Measurements from ENCODE around the gene CDKL5.

CDKL5 gene

DNA sequence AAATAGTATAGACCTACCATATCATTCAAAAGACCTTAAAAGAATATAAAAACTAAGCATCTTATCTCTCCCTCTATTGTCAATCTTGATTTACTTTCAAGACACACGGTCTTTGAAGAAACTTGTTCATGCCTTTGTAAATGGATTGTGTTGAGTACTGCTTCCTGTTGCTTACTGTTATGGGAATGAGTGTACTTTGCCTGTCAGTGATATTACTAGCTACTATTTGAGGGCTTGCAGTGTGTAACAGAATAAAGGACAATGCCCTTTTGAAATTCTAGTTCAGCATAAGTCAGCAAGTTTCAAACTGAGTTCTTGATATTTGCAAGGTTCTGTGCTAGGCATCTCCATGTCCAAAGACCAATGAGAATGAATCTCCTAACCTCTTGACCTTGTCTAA, 36.0 kb downstream of the CDKL5 start:
- DNase-seq = no peak

DNA sequence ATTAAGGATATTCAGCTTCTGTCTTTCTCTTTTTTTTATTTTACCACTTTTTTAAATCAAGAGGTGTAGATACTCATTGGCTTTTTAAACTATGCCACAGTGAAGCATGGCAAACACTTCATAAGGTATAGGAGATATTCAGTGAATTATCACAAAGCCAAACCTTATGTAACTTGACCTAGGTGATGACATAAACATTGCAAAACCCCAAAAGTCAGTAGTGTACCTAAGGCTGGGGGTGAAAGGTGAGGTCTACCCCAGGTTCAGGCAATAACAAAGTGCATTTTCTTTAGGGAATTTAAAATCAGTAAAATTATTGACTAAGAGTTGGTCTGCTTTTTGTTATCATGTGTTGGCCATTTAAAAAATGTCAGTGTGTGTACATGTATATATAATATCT, 39.1 kb downstream of the CDKL5 start:
- no peak for DNase-seq

DNA sequence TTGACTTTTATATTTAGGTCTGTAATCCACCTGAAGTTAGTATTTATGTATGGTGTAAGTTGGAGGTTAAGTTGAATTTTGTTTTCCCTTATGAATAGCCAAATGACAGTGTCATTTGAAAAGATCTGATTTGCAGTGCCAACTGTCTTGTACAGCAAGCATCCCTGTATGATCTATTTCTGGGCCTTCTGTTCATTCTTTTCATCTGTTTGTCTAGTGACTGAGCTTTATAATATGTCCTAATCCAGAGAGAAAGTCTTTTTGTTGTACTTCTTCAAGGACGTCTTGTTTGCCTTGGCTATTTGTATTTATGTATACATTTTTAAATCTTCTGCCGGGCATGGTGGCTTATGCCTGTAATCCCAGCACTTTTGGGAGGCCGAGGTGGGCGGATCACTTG, 39.6 kb downstream of the CDKL5 start:
- DNase-seq = no peak

- no peak for DNase-seq
These were observed 43.2 kb downstream of the CDKL5 start for GRCh38 chrX:18468599-18468998.

GRCh38 chrX:18471296-18471695, 45.9 kb downstream of the CDKL5 start:
- DNase-seq = no peak

DNA sequence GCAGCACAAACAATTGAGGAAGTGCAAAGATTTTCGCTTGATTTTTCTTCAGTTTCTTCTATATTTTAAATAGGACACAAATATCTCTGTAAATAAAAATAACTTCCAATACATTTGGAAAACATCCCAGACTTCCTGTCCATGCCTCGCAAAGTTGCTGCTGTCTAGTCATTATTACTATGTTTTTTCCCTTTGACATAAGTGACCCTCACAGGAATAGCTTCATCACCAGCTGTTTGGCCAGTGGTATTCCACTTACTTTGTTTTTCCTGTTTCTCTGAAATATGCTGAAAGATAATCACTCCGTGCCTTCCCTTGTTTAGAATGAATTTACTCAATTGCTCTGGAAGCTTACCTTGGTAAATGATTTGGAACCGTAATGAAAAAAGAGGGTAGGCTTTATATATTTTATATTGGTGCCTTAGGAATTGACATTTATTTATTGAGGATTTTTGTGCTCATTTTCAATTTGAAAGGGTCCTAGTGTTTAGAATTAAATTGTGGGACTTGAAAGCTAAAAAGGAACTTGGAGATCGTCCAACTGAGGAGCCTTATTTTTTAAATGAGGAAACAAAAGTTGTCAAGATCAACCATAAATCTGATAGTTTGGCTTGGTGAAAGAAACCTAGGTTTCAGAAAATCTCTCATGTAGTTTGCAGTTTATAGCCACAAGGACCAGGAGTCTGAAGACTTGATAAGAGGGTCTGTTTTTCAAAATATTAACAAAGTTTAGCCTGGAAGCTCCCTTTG, 65.6 kb downstream of the CDKL5 start:
- no peak for DNase-seq

DNA sequence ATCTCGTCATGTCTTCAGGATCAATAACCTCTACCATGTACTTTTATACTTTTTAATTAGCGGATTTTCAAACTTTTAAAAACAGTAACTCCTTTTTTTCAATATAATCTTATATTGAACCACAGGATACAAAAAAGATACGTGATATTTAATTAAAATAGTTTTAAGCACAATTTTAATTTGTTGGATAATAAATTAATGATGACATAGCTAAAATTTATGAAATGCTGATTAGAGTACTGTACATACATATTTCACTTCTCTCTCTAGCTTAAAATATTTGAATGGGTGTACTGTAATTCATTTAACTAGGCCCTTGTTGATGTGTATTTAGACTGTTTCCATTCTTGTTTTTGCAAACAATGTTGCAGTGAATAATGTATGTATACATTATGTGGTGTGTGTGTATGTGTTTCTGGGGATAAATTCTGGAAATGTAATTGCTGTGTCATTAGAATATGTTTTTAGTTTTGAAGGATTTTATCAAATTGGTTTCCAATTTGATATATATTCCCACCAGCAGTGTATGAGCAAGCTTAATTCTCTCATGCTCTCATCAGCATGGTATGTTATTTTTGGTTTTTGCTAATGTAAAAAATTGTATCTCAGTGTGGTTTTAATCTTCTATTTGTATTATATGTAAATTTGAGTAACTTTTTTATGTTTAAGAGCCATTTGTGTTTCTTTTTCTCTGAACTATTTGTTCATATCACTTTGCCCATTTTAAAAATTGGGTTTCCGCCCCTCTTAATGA, 66.4 kb downstream of the CDKL5 start:
- no peak for DNase-seq

GRCh38 chrX:18534949-18535348, 109.5 kb downstream of the CDKL5 start:
- no peak for DNase-seq

DNA sequence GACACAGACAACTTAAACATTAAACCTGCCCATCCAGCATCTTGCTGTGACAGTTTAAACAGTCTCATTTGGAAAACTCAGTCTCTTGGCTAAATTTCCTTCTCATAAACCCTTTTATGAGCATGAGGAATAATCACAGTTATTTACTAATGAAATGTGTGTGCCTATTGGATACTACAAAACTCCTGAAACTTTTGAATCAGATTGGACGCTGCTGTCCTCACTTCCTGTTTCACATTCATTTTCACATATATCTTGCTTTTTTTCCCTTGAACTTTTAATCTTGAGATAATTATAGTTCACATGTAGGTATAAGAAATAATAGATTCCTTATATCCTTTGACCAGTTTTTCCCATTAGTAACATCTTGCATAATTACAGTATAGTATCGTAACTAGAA, 111.7 kb downstream of the CDKL5 start:
- no peak for DNase-seq

GRCh38 chrX:18537524-18537923, 112.1 kb downstream of the CDKL5 start:
- DNase-seq = no peak

DNA sequence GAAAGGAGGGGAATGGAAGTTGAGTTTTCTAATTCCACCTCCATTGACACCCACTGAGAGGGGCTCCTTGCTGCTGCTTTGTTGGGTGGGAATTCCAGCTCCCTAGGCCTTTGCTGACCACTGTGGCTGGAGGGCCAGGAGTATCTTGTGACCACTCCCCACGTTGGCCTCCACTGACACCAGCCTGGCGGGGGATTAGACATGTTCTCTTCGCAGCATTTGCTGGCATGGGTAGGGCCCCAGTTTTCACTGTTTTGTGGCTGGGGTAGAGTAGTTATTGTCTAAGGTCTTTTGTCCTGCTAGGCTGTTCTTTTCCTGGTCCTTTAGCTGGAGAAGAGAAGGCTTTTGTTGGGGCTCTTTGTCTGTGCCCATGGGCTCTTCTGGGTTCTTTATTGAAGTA, 116.7 kb downstream of the CDKL5 start:
- no peak for DNase-seq

DNA sequence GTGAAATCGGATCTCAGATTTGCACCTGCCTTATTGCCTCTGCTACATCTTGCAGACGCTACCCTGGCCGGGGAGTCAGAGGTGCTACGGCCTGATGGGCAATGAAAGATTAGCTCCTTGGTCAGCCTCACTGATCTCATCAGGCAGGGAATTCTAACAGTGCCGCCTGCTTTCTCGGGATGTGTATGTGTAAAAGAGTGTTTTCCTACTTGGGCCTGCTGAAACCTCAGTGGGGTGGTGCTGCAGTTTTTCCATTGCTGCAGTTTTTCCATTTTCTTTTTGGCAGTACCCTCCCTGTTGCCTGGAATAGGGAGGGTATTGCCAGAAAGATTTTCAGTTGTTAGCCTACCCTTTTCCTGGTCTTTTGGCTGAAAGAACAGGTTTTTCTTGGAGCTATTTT, 117.5 kb downstream of the CDKL5 start:
- no peak for DNase-seq

DNA sequence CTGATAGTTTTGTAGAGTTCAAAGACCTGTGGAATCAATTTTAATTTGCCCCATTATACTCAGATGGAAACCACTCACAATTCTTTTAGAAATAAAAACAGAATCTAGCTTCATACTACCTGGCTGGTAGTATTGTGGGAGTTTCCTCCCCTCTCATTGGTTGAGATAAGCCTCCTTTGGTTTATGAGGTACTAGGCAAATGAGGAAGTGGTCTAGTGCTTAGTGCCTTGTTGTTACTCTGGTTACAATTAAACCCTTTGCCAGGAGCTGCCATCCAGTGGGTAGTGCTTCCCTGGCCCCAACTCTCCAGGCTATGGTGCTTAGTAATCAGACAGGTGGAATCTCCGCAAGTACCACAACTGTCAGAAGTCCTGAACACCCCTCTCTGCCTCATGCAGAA, 118.3 kb downstream of the CDKL5 start:
- DNase-seq = no peak

DNA sequence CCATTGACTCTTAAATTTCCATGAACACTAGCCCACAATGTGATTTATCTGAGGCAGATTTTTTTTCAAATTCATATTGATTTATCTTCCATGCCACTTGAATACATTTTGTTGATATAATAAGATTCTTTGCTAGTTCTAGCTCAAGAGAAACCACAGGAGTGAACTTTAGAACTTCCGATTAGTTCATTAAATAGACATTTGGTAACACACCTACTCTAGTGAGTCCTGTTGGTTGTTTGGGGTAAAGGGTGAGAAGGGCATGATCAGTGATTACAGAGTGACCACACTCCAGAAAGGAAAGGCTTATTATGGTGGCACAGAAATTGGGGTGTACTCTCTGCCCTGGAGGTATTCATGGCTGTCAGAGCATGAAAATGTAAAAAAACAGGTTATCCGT, 120.4 kb downstream of the CDKL5 start:
- no peak for DNase-seq

GRCh38 chrX:18548996-18549395, 123.6 kb downstream of the CDKL5 start:
- no peak for DNase-seq

- DNase-seq = no peak
These were observed 124.2 kb downstream of the CDKL5 start for GRCh38 chrX:18549643-18550042.

DNA sequence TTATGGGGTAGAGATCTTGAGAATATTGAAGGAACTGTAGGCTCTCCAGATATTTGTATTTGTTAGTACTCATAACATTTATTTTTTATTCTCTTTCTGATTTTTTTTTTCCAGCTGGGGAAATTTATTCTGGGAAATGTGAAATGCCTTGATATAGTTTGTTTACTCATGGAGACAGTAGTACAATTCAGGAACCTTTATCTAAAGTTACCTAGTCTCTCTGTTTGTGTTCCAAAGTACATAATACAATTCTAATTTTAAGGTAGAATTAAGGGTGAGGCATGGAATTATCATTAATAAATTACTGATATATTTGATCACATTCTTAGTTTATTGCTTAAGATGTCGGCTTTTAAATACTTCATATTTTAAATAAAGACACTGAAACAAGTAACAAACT, 132.5 kb downstream of the CDKL5 start:
- DNase-seq = no peak

DNA sequence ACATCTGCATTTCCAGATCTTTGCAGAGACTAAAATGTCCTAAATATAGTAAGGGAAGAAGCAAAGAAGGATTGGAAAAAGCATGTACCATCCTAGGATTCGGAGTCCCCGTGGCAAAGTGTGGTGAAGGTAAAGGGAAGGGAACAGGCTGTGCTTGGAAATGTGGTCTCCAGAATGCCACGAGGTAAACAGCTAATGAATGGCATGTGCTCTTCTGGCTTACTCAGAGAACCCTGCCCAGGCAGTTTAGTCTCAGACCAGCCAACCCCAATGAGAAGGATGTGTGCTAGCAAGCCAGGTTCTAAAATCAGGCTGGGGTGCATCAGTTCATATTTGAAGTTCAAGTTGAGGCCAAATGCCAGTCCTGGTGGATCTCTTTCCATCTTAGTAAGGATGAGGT, 133.4 kb downstream of the CDKL5 start:
- DNase-seq = no peak

DNA sequence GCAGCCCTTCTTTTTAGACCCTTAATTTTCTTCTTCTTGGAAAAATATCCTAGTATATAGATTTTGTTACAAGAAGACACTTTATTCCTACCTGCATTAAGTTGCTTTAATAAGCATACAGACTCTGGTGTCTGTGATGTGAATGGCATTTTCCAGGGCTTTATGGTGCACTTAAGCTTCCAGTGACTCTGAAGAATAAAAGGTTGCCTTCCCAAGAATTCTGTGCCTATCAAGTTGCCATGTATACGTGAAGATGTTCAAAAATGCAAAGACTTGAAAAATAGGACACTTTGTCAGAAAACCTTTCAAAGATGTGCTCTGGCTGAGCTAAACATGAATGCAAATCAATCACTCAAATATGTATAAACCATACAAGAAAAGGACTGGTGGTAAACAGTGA, 135.6 kb downstream of the CDKL5 start:
- DNase-seq = no peak

DNA sequence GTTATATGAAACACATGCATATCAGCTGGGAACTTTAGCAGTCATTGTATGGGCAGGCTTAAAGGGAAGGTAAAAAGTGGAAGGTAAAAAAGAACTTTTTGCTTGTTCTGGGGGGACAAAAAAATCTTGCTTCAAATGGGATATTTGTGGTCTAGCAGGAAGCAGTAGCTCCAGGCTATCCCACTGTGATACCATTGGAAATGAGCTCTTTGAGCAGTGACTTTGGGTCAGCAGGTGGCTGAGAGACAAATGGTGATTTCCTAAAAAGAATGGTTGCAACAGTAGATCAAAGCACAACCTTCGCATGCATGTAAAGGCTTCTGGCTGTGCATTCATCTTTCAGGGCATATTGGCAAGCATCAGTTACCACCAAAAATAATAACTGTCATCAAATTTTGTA, 140.3 kb downstream of the CDKL5 start:
- no peak for DNase-seq

GRCh38 chrX:18566748-18567147, 141.3 kb downstream of the CDKL5 start:
- no peak for DNase-seq

DNA sequence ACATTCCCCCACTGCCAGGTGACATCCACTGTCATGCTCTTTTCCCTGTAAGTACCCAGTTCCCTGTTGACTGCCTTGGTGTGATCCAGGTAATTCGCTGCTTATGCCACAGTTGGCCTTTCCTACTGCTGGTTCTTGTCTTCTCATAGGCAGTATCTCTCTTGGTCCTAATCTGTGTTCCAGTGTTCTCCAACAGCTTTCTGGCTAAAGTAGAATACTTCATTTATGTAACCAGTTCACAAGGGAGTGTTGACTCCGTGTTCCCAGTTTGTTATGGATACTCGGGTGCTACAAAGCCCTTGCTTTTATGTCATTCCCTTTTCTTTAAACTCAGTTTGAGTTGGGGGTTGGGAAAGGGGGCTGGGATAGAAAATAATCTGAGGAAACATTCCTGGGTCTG, 148.1 kb downstream of the CDKL5 start:
- no peak for DNase-seq

- no peak for DNase-seq
These were observed 149.2 kb downstream of the CDKL5 start for GRCh38 chrX:18574591-18574990.

- DNase-seq = no peak
These were observed 150.3 kb downstream of the CDKL5 start for GRCh38 chrX:18575744-18576143.

GRCh38 chrX:18577400-18577799, 152.0 kb downstream of the CDKL5 start:
- no peak for DNase-seq

All from activated CD4-positive, alpha-beta T cell treated with anti-CD3 and anti-CD28 coated beads for 4 hours (primary cell).